ENCODE measurements around the gene TMEM150B.

Gene TMEM150B

DNA sequence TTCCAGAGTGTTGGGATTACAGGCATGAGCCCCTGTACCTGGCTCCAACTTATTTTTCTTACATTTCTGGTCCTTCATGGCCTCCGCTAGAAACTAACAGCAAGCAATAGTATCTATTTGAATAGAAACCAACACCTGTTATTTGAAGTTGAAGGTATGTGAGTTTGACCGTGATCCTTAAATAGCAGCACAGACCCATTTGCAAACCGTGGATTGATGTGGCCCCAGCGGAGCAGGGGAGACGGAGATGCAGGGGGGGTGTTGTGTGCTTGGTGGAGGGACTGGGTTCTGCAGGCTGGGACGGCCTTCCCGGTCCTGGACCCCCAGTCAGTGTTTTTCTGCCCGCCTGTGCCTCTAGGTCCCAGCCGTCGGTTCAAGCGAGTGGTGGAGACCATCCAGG is 16.9 kb downstream of the TMEM150B start:
- TF ChIP-seq, protein P1, sequence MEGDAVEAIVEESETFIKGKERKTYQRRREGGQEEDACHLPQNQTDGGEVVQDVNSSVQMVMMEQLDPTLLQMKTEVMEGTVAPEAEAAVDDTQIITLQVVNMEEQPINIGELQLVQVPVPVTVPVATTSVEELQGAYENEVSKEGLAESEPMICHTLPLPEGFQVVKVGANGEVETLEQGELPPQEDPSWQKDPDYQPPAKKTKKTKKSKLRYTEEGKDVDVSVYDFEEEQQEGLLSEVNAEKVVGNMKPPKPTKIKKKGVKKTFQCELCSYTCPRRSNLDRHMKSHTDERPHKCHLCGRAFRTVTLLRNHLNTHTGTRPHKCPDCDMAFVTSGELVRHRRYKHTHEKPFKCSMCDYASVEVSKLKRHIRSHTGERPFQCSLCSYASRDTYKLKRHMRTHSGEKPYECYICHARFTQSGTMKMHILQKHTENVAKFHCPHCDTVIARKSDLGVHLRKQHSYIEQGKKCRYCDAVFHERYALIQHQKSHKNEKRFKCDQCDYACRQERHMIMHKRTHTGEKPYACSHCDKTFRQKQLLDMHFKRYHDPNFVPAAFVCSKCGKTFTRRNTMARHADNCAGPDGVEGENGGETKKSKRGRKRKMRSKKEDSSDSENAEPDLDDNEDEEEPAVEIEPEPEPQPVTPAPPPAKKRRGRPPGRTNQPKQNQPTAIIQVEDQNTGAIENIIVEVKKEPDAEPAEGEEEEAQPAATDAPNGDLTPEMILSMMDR (conservative IDR thresholded peaks at IDR 0.05; ENCODE audit: low read depth, low read length), result no peak
- no peak for DNase-seq (ENCODE audit: low read depth)
- H3K4me3 ChIP-seq (ENCODE audit: low read length), result no peak overlapping the region

DNA sequence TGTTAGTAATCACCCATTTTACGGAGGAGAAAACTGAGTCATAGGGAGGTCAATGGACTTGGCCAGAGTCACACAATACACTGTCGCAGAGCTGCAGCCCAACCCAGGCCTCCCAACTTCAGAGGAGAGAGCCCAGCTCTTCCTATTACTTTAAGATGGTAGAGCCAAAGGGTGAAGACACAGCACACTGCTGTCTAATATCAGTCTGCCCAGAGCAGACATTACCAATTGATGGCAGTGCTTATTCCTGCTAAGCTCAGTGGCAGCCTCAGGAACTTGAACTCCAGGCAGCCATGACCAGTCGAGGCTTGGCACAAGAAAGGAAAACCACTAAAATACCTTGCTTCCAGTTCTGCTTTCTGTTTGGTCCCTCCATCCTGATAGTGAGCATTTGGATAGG is 18.4 kb downstream of the TMEM150B start:
- TF ChIP-seq, protein P1 (conservative IDR thresholded peaks at IDR 0.05; ENCODE audit: low read depth, low read length), result no peak
- H3K4me3 ChIP-seq (ENCODE audit: low read length), result no peak overlapping the region
- no peak for DNase-seq (ENCODE audit: low read depth)

DNA sequence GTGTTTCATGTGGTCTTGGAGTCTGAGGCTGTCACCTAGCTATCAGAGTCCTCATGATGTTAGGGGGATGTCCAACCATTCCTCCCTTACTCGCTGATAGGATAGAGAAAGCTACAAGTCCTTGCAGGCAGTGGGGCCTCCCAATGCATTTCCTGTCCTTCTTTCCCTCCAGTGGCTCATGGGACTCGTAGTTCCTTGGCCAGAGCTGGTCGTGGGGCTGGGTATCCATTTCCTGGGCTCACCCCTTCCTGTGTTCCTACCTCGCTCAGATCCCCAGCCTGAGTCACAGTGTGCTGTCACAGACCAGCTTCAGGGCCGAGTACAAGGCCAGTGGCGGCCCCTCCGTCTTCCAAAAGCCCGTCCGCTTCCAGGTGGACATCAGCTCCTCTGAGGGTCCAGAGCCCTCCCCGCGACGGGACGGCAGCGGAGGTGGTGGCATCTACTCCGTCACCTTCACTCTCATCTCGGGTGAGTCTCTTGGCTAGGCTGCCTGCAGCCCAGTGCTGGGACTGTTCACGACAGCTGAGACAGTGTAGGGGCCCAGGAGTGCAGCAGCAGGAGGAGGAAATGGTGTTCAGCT is 19.1 kb downstream of the TMEM150B start:
- DNase-seq (ENCODE audit: low read depth), result no peak

DNA sequence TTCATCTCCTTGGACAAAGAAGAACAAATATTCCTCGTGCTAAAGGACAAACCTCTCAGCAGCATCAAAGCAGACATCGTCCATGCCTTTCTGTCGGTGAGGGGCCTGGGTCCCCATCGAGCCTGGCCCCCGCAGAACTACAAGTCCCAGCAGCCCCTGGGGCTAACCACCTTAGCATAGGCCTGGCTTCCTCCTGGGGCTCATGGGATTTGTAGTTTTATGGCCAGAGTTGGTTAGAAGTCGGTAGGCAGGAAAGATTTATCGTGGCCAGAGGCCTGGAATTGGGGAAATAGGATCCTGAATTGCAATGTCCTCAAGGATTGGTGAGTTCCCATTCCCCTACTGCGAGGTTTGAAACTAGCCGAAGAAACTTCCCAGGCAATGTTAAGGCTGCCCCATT is 19.6 kb downstream of the TMEM150B start:
- TF ChIP-seq, protein P1 (conservative IDR thresholded peaks at IDR 0.05; ENCODE audit: low read depth, low read length), result no peak
- no peak for DNase-seq (ENCODE audit: low read depth)
- H3K4me3 ChIP-seq (ENCODE audit: low read length), result no peak overlapping the region

More for the DNA sequence above, 19.1 kb downstream of the TMEM150B start:
- TF ChIP-seq, protein P1 (conservative IDR thresholded peaks at IDR 0.05; ENCODE audit: low read depth, low read length), result no peak
- no peak overlapping the region for H3K4me3 ChIP-seq (ENCODE audit: low read length)

DNA sequence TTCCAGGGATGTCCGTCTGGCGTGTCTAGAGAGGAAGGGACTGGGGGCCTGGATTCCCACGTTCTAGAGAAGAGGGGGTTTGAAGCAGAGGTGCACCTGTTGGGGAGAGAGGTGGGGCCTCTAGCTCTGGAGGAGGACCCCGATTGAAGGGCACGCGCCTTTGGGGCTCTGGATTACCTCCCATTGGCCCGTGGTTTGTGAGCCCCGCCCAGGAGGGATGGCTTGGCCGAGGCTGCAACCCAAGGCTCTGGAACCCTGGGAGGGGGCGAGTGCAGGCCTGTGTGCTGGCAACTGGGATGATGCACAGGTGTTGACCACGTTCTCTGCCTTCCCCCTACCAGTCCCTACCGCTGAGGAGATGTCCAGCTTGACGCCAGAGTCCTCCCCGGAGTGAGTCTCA is 20.2 kb downstream of the TMEM150B start:
- DNase-seq (ENCODE audit: low read depth), result no peak
- H3K4me3 ChIP-seq (ENCODE audit: low read length), result no peak overlapping the region
- TF ChIP-seq, protein P1 (conservative IDR thresholded peaks at IDR 0.05; ENCODE audit: low read depth, low read length), result no peak

DNA sequence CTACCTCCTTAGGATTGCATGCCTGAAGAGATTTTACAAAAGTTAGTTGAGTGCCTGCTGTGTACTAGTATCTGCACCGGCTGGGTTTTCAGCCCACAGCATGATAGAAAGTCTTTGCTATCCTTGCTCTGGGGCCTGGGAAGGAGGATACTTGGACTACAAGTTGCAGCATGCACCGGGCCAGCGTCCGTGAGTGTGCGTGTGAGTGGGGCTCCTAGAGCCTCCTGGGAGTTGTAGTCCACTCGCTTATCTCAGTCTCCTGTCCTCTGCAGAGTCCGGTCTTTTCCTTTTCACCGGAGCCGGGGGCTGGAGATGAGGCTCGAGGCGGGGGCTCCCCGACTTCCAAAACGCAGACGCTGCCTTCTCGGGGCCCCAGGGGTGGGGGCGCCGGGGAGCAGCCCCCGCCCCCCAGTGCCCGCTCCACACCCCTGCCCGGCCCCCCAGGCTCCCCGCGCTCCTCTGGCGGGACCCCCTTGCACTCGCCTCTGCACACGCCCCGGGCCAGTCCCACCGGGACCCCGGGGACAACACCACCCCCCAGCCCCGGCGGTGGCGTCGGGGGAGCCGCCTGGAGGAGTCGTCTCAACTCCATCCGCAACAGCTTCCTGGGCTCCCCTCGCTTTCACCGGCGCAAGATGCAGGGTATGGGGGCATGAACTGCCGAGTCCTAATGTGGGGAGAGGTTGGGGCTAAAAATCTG is 20.7 kb downstream of the TMEM150B start:
- TF ChIP-seq, protein P1 (conservative IDR thresholded peaks at IDR 0.05; ENCODE audit: low read depth, low read length), result no peak
- no peak for DNase-seq (ENCODE audit: low read depth)
- no peak overlapping the region for H3K4me3 ChIP-seq (ENCODE audit: low read length)

DNA sequence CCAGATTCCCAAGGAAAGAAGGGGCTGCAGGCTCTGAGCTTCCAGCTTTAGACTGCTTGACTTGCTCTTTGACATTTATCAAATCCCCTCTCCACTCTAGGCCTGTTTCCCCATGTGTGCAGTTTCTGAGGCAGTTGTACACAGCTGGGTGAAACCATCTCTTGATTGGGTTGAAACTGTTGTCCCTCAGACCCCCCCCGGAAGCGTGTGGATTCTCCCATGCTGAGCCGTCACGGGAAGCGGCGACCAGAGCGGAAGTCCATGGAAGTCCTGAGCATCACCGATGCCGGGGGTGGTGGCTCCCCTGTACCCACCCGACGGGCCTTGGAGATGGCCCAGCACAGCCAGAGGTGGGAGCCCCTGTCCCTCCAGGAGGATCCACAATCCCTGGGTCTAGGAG is 21.7 kb downstream of the TMEM150B start:
- H3K4me3 ChIP-seq (ENCODE audit: low read length), result no peak overlapping the region
- no peak for DNase-seq (ENCODE audit: low read depth)
- TF ChIP-seq, protein P1 (conservative IDR thresholded peaks at IDR 0.05; ENCODE audit: low read depth, low read length), result no peak
